Measurements from ENCODE around the gene HELLS.

HELLS gene

GRCh38 chr10:94640562-94640961, 95.0 kb downstream of the HELLS start:
- no peak for DNase-seq (ENCODE audit: low read depth, low spot score)
- Histone ChIP-seq H3K9ac (ENCODE audit: insufficient read length) (no peak overlapping the region), H3K9me3 (ENCODE audit: low read depth, low read length) (no peaks in the 10 kb centered on the region), H3K4me3 (no peak overlapping the region), H3K36me3 (ENCODE audit: insufficient read depth, low read length) (no peaks in the 10 kb centered on the region), H3K27ac (no peak overlapping the region)
- TF ChIP-seq POLR2AphosphoS5 (IDR thresholded peaks at IDR 0.05; ENCODE audit: borderline replicate concordance, low read depth, low read length) (no peak), FOXP2 (optimal IDR thresholded peaks at IDR 0.05; ENCODE audit: control extremely low read depth, extremely low read length, insufficient read depth) (no peak), EZH2 (IDR thresholded peaks at IDR 0.05) (no peak)

- Histone ChIP-seq H3K9me3 (ENCODE audit: low read depth, low read length) (no peaks in the 10 kb centered on the region), H3K36me3 (ENCODE audit: insufficient read depth, low read length) (no peaks in the 10 kb centered on the region), H3K4me3 (no peak overlapping the region), H3K9ac (ENCODE audit: insufficient read length) (no peak overlapping the region), H3K27ac (no peak overlapping the region)
- no peak for DNase-seq (ENCODE audit: low read depth, low spot score)
- TF ChIP-seq EZH2 (IDR thresholded peaks at IDR 0.05) (no peak), FOXP2 (optimal IDR thresholded peaks at IDR 0.05; ENCODE audit: control extremely low read depth, extremely low read length, insufficient read depth) (no peak), POLR2AphosphoS5 (IDR thresholded peaks at IDR 0.05; ENCODE audit: borderline replicate concordance, low read depth, low read length) (no peak)
These were observed 95.9 kb downstream of the HELLS start for GRCh38 chr10:94641480-94641879.

- TF ChIP-seq FOXP2 (optimal IDR thresholded peaks at IDR 0.05; ENCODE audit: control extremely low read depth, extremely low read length, insufficient read depth) (no peak), EZH2 (IDR thresholded peaks at IDR 0.05) (no peak), POLR2AphosphoS5 (IDR thresholded peaks at IDR 0.05; ENCODE audit: borderline replicate concordance, low read depth, low read length) (no peak)
- DNase-seq (ENCODE audit: low read depth, low spot score): no peak
These were observed 98.8 kb downstream of the HELLS start for GRCh38 chr10:94644352-94644751.

GRCh38 chr10:94645285-94645684, 99.7 kb downstream of the HELLS start:
- no peak for DNase-seq (ENCODE audit: low read depth, low spot score)
- H3K4me3 ChIP-seq: no peak overlapping the region
- H3K9me3 ChIP-seq (ENCODE audit: low read depth, low read length): no peaks in the 10 kb centered on the region
- no peaks in the 10 kb centered on the region for H3K36me3 ChIP-seq (ENCODE audit: insufficient read depth, low read length)
- H3K27ac ChIP-seq: peak overlapping the region; percentile 54; the same call in 1 of the 2 replicates
- TF ChIP-seq FOXP2 (optimal IDR thresholded peaks at IDR 0.05; ENCODE audit: control extremely low read depth, extremely low read length, insufficient read depth) (no peak), EZH2 (IDR thresholded peaks at IDR 0.05) (no peak), POLR2AphosphoS5 (IDR thresholded peaks at IDR 0.05; ENCODE audit: borderline replicate concordance, low read depth, low read length) (no peak)
- no peak overlapping the region for H3K9ac ChIP-seq (ENCODE audit: insufficient read length)

More at GRCh38 chr10:94644352-94644751, 98.8 kb downstream of the HELLS start:
- Histone ChIP-seq H3K27ac (no peak overlapping the region), H3K36me3 (ENCODE audit: insufficient read depth, low read length) (no peaks in the 10 kb centered on the region), H3K9me3 (ENCODE audit: low read depth, low read length) (no peaks in the 10 kb centered on the region), H3K4me3 (no peak overlapping the region), H3K9ac (ENCODE audit: insufficient read length) (no peak overlapping the region)

Measured in SK-N-MC (cell line).